A549 (cell line): ENCODE data around the gene GTPBP6. TPM values are rescaled to one million over a fixed set of nuclear protein-coding genes. Genes with fewer than 3 reads are reported as not detected.

ENCODE experiments used
- ATAC-seq, 2 experiments: fragments of 200-7000 bp in 1 of 2; fragments of >200 bp in 1 of 2; cut with Nextera tagmentation in 1 of 2; cut with Tn5 transposase in 1 of 2; 3 replicates each; pipeline versions ENCODE4 v1.8.0 to v1.9.1; 2018 to 2020; ENCODE audit warnings: mild to moderate bottlenecking in 1 of 2, moderate library complexity in 1 of 2
- CTCF ChIA-PET: fragments of 300-600 bp; sonication (Branson Sonifier 250); formaldehyde crosslinking; extraction: SDS; loops from one replicate; lab custom pipeline; 2021; ENCODE audit warnings: antibody characterized with exemption, inconsistent platforms; lab: Yijun Ruan, JAX
- POLR2A ChIA-PET: fragments of 350-600 bp; formaldehyde crosslinking; extraction: SDS; loops from one replicate; lab custom pipeline; 2021; ENCODE audit warnings: antibody characterized with exemption, inconsistent platforms; lab: Yijun Ruan, JAX
- DNase-seq, 2 experiments: peaks; one replicate each; pipeline versions ENCODE4 v3.0.0 to v3.0.0-alpha.2; 2011 to 2016; ENCODE audit warnings: low read depth in 1 of 2, low spot score in 1 of 2
- FAIRE-seq: peaks from 2 replicates; lab custom pipeline; 2011; peaks lifted over from hg19 to GRCh38; lab: Jason Lieb, UNC
- H3K27ac ChIP-seq, 2 experiments: fragments of >200 bp; sonication (Bioruptor Twin); formaldehyde crosslinking; 3 replicates each; pipeline ENCODE4 v1.5.1; 2016 to 2017
- H3K4me1 ChIP-seq: fragments of >200 bp; sonication (Bioruptor Twin); formaldehyde crosslinking; 3 replicates; pipeline ENCODE4 v1.6.1; 2016
- H3K4me2 ChIP-seq: fragments of >200 bp; sonication (Bioruptor Twin); formaldehyde crosslinking; 3 replicates; pipeline ENCODE4 v1.6.1; 2016
- H3K4me3 ChIP-seq: fragments of >200 bp; sonication (Bioruptor Twin); formaldehyde crosslinking; 3 replicates; pipeline ENCODE4 v1.5.1; 2016
- H3K9me3 ChIP-seq: fragments of >200 bp; sonication (Bioruptor Twin); formaldehyde crosslinking; 3 replicates; pipeline ENCODE4 v1.6.1; 2016
- BHLHE40 ChIP-seq: IDR thresholded peaks from 2 replicates; pipeline ENCODE4 v1.6.1; 2012; ENCODE audit warnings: low read depth, low read length, inconsistent platforms
- CEBPB ChIP-seq, 2 experiments: fragments of >200 bp in 1 of 2; sonication (Bioruptor Twin) in 1 of 2; formaldehyde crosslinking in 1 of 2; IDR thresholded peaks; 2 replicates each; pipeline ENCODE4 v1.6.1; 2012 to 2016
- CHD2 ChIP-seq: fragments of 150-350 bp; IDR thresholded peaks from 2 replicates; pipeline ENCODE4 v1.6.1; 2014; ENCODE audit warnings: low read length; ENCODE audit not compliant: partially characterized antibody
- CHD4 ChIP-seq: fragments of 200-600 bp; sonication (generic); IDR thresholded peaks from 2 replicates; pipeline ENCODE4 v1.6.1; 2016; ENCODE audit warnings: antibody characterized with exemption, mild to moderate bottlenecking, borderline replicate concordance
- EHMT2 ChIP-seq: fragments of 200-600 bp; sonication (generic); IDR thresholded peaks from 2 replicates; pipeline ENCODE4 v1.6.1; 2016; ENCODE audit warnings: antibody characterized with exemption, low read depth, mild to moderate bottlenecking, moderate library complexity
- ELK1 ChIP-seq: fragments of 150-350 bp; IDR thresholded peaks from 2 replicates; pipeline ENCODE4 v1.6.1; 2014; ENCODE audit warnings: low read depth, mild to moderate bottlenecking, low read length
- ESRRA ChIP-seq: fragments of 150-350 bp; IDR thresholded peaks from 2 replicates; pipeline ENCODE4 v1.6.1; 2014; ENCODE audit warnings: mild to moderate bottlenecking, low read length, borderline replicate concordance
- FOSB ChIP-seq: fragments of 250-450 bp; sonication (Bioruptor Pico); IDR thresholded peaks from 2 replicates; pipeline ENCODE4 v1.5.0; 2020; ENCODE audit warnings: mild to moderate bottlenecking, moderate library complexity
- FOSL2 ChIP-seq, 2 experiments: fragments of 450-650 bp in 1 of 2; fragments of >200 bp in 1 of 2; sonication (Bioruptor Twin) in 1 of 2; formaldehyde crosslinking; IDR thresholded peaks; 2 replicates each; pipeline versions ENCODE4 v1.5.0 to v1.6.1; 2016 to 2020; ENCODE audit warnings: mild to moderate bottlenecking in 1 of 2, moderate library complexity in 1 of 2
- HDAC2 ChIP-seq: fragments of 200-600 bp; sonication (generic); IDR thresholded peaks from 2 replicates; pipeline ENCODE4 v1.6.1; 2016
- HES2 ChIP-seq: fragments of >200 bp; sonication (Bioruptor Twin); formaldehyde crosslinking; IDR thresholded peaks from 2 replicates; pipeline ENCODE4 v1.6.1; 2016
- HEYL ChIP-seq: fragments of 250-450 bp; sonication (Bioruptor Pico); IDR thresholded peaks from 2 replicates; pipeline ENCODE4 v1.8.0; 2021; ENCODE audit warnings: mild to moderate bottlenecking, moderate library complexity
- HOXB13 ChIP-seq: fragments of 250-450 bp; sonication (Bioruptor Pico); IDR thresholded peaks from 2 replicates; pipeline ENCODE4 v1.5.0; 2020; ENCODE audit warnings: low read depth, mild to moderate bottlenecking, moderate library complexity
- HOXB5 ChIP-seq: fragments of 250-450 bp; sonication (Bioruptor Pico); IDR thresholded peaks from 2 replicates; pipeline ENCODE4 v1.5.0; 2020; ENCODE audit warnings: mild to moderate bottlenecking, moderate library complexity
- JUNB ChIP-seq: fragments of >200 bp; sonication (Bioruptor Twin); formaldehyde crosslinking; IDR thresholded peaks from 2 replicates; pipeline ENCODE4 v1.6.1; 2016
- KDM5A ChIP-seq: fragments of 200-600 bp; sonication (generic); IDR thresholded peaks from 2 replicates; pipeline ENCODE4 v1.6.1; 2016; ENCODE audit warnings: antibody characterized with exemption, mild to moderate bottlenecking
- MAZ ChIP-seq: fragments of 150-350 bp; IDR thresholded peaks from 2 replicates; pipeline ENCODE4 v1.6.1; 2014; ENCODE audit warnings: antibody characterized with exemption, low read depth, low read length, borderline replicate concordance
- MYC ChIP-seq: IDR thresholded peaks from 2 replicates; pipeline ENCODE4 v1.6.1; 2012; ENCODE audit warnings: mild to moderate bottlenecking, inconsistent platforms, low read length, improper control_type of control experiment, borderline replicate concordance
- NR3C1 ChIP-seq: fragments of >200 bp; sonication (Bioruptor Twin); formaldehyde crosslinking; IDR thresholded peaks from 3 replicates; pipeline ENCODE4 v1.6.1; 2017
- PBX3 ChIP-seq: IDR thresholded peaks from 2 replicates; pipeline ENCODE4 v1.6.1; 2012
- PHF8 ChIP-seq: fragments of 200-600 bp; sonication (generic); IDR thresholded peaks from 2 replicates; pipeline ENCODE4 v1.6.1; 2016; ENCODE audit warnings: low read depth, mild to moderate bottlenecking, antibody characterized with exemption, moderate library complexity, borderline replicate concordance
- RCOR1 ChIP-seq: fragments of 150-350 bp; IDR thresholded peaks from 2 replicates; pipeline ENCODE4 v1.6.1; 2014; ENCODE audit warnings: antibody characterized with exemption, low read length, low read depth
- REST ChIP-seq: fragments of 200-600 bp; sonication (generic); IDR thresholded peaks from 2 replicates; pipeline ENCODE4 v1.6.1; 2016; ENCODE audit warnings: antibody characterized with exemption, mild to moderate bottlenecking, moderate library complexity
- RFX5 ChIP-seq: fragments of 450-650 bp; IDR thresholded peaks from 2 replicates; pipeline ENCODE4 v1.7.1; 2014; ENCODE audit warnings: antibody characterized with exemption, mild to moderate bottlenecking, moderate library complexity
- SREBF2 ChIP-seq: fragments of 450-650 bp; IDR thresholded peaks from 2 replicates; pipeline ENCODE4 v1.6.1; 2014; ENCODE audit warnings: mild to moderate bottlenecking, moderate library complexity
- TP53 ChIP-seq: fragments of 250-450 bp; sonication (Bioruptor Pico); IDR thresholded peaks from 2 replicates; pipeline ENCODE4 v1.5.0; 2021; ENCODE audit warnings: mild to moderate bottlenecking, moderate library complexity
- ZC3H11A ChIP-seq: fragments of 450-650 bp; IDR thresholded peaks from 2 replicates; pipeline ENCODE4 v1.6.1; 2014; ENCODE audit warnings: antibody characterized with exemption, mild to moderate bottlenecking
- WGBS: methylation state at CpG from one replicate; pipeline ENCODE4 v1.1.6; 2017; ENCODE audit errors: missing lambda C conversion rate; 5-methylcytosine and 5-hydroxymethylcytosine counted together
- polyA plus RNA-seq, 4 experiments: library from polyadenylated mRNA; depleted of rRNA in 3 of 4; stranded (reverse); fragments of >200 nt; fragmentation: RNase III in 1 of 4; extraction: RNeasy Plus Mini Kit Qiagen cat#74134 plus additional on column Dnase treatment in 1 of 4; gene quantifications; 2 replicates in 3 of 4; 3 replicates in 1 of 4; pipeline ENCODE4 v1.2.3, GENCODE V29; 2011 to 2017

GTPBP6 gene
- polyA plus RNA-seq, 2 of the 4 experiments (the other 2 are of a cell fraction), result 26.0 to 41.2 TPM

- ATAC-seq (no peak; a peak in 1 of 6 replicates), FAIRE-seq (no peak), DNase-seq (no peak)
- TF ChIP-seq HES2, result no peak
- no peak for TF ChIP-seq ESRRA
- no peak for TF ChIP-seq ZC3H11A
- TF ChIP-seq BHLHE40, result no peak
- TF ChIP-seq PBX3, result no peak
- no peak for TF ChIP-seq MAZ
- TF ChIP-seq CHD2, result no peak
- TF ChIP-seq MYC, result no peak
- TF ChIP-seq RFX5, result no peak
- no peak for TF ChIP-seq FOSL2 (IDR thresholded peaks at IDR 0.05)
- no peak for TF ChIP-seq FOSL2 (CRISPR knock-in tag; IDR thresholded peaks at IDR 0.05)
- no peak for TF ChIP-seq REST
- TF ChIP-seq HOXB13 (CRISPR knock-in tag), result no peak
- TF ChIP-seq HOXB5 (CRISPR knock-in tag), result no peak
- no peak for TF ChIP-seq FOSB (CRISPR knock-in tag)
- TF ChIP-seq TP53 (CRISPR knock-in tag), result no peak
- TF ChIP-seq HDAC2, result no peak
- TF ChIP-seq EHMT2, result no peak
- no peak for TF ChIP-seq HEYL (CRISPR knock-in tag)
- Histone ChIP-seq H3K4me1 (no peaks in the 10 kb centered on the region), H3K9me3 (no peaks in the 10 kb centered on the region), H3K27ac (no peak overlapping the region), H3K4me2 (no peak overlapping the region), H3K4me3 (no peak overlapping the region)
- ChIA-PET POLR2A (no interaction called here), CTCF (no interaction called here)
- WGBS, result 91% methylated on average over 54 of the region's 63 CpGs
These were observed 26.7 kb upstream of the GTPBP6 start for GRCh38 chrX:345020-345925.

GRCh38 chrX:344371-344901, 25.8 kb upstream of the GTPBP6 start:
- FAIRE-seq, result no peak
- DNase-seq, result no peak
- Histone ChIP-seq H3K4me1 (no peaks in the 10 kb centered on the region), H3K27ac (no peak overlapping the region), H3K4me3 (no peak overlapping the region), H3K9me3 (no peaks in the 10 kb centered on the region), H3K4me2 (no peak overlapping the region)
- ChIA-PET CTCF (no interaction called here), POLR2A (no interaction called here)
- no peak for TF ChIP-seq NR3C1
- no peak for TF ChIP-seq HOXB13 (CRISPR knock-in tag)
- no peak for TF ChIP-seq PHF8
- TF ChIP-seq ESRRA, result no peak
- TF ChIP-seq ELK1, result no peak
- TF ChIP-seq EHMT2, result no peak
- TF ChIP-seq RCOR1, result no peak
- TF ChIP-seq TP53 (CRISPR knock-in tag), result no peak
- TF ChIP-seq JUNB, result no peak
- TF ChIP-seq CEBPB (IDR thresholded peaks at IDR 0.05), result no peak
- no peak for TF ChIP-seq HEYL (CRISPR knock-in tag)
- TF ChIP-seq SREBF2, result no peak
- TF ChIP-seq FOSB (CRISPR knock-in tag), result no peak
- no peak for TF ChIP-seq KDM5A
- no peak for TF ChIP-seq CHD4
- ATAC-seq, result no peak; a peak in 1 of 6 replicates
- WGBS, result 94% methylated on average over 36 of the region's 47 CpGs
